HepG2 (cell line): ENCODE data around the gene DOCK11. TPM values are rescaled to one million over a fixed set of nuclear protein-coding genes. Genes with fewer than 3 reads are reported as not detected.

ENCODE experiments used
- ATAC-seq: fragments of 200-7000 bp; cut with Tn5 transposase; 3 replicates; pipeline ENCODE4 v1.9.1; 2020; ENCODE audit warnings: mild to moderate bottlenecking, moderate library complexity
- BruUV-seq: library from RNA; stranded (reverse); fragments of 400-500 nt; replicated peaks from 2 replicates; lab custom pipeline; 2021; lab: Mats Ljungman, UMichigan
- CTCF ChIA-PET: fragments of 300-600 bp; formaldehyde crosslinking; extraction: SDS; loops from one replicate; lab custom pipeline; 2021; ENCODE audit warnings: low total read pairs, inconsistent platforms, low intra/inter-chr PET ratio; lab: Yijun Ruan, JAX
- POLR2A ChIA-PET: fragments of 350-600 bp; sonication (Branson Sonifier 250); formaldehyde crosslinking; loops from one replicate; lab custom pipeline; 2020; ENCODE audit warnings: antibody characterized with exemption, inconsistent platforms; lab: Yijun Ruan, JAX
- DNase-seq: peaks from one replicate; pipeline ENCODE4 v3.0.0-alpha.2; 2015; ENCODE audit warnings: low spot score
- FAIRE-seq: peaks from 3 replicates; lab custom pipeline; 2011; peaks lifted over from hg19 to GRCh38; lab: Jason Lieb, UNC
- H2AFZ ChIP-seq: one replicate; pipeline ENCODE4 v1.6.1; 2011; ENCODE audit warnings: low read length, inconsistent platforms
- H3K27ac ChIP-seq: fragments of 300-600 bp; 3 replicates; pipeline ENCODE4 v1.8.0; 2011; ENCODE audit warnings: mixed run types, mild to moderate bottlenecking, mixed read lengths, low read length, inconsistent platforms; ENCODE audit not compliant: insufficient read depth; ENCODE audit errors: extremely low read length
- H3K27me3 ChIP-seq, 2 experiments: fragments of 200-600 bp in 1 of 2; 2 replicates in 1 of 2; 3 replicates in 1 of 2; pipeline versions ENCODE4 v1.6.0 to v1.8.0; 2011; ENCODE audit warnings: low read length in 2 of 2, mild to moderate bottlenecking in 2 of 2, moderate library complexity in 2 of 2, inconsistent platforms in 1 of 2; ENCODE audit not compliant: insufficient read depth in 2 of 2, control insufficient read depth in 1 of 2
- H3K36me3 ChIP-seq, 2 experiments: fragments of 200-600 bp in 1 of 2; replicated peaks in 1 of 2; 2 replicates in 1 of 2; 3 replicates in 1 of 2; pipeline versions ENCODE4 v1.5.1 to v1.8.0; 2011; ENCODE audit warnings: low read length in 2 of 2, inconsistent platforms in 1 of 2; ENCODE audit not compliant: insufficient read depth in 2 of 2, control insufficient read depth in 1 of 2
- H3K4me1 ChIP-seq: 2 replicates; pipeline ENCODE4 v1.5.1; 2012; ENCODE audit warnings: low read length, inconsistent platforms; ENCODE audit not compliant: insufficient read depth
- H3K4me2 ChIP-seq: 2 replicates; pipeline ENCODE4 v1.6.0; 2011; ENCODE audit warnings: low read depth, low read length, inconsistent platforms
- H3K4me3 ChIP-seq, 3 experiments: fragments of 200-600 bp in 1 of 3; sonication (generic), shearing (Covaris generic) in 1 of 3; replicated peaks in 1 of 3; 2 replicates each; pipeline ENCODE4 v1.5.1; 2011 to 2016; ENCODE audit warnings: low read length in 3 of 3, inconsistent platforms in 2 of 3, low read depth in 2 of 3, mild to moderate bottlenecking in 2 of 3, control low read depth in 1 of 3, mixed read lengths in 1 of 3; ENCODE audit not compliant: insufficient read depth in 1 of 3
- H3K79me2 ChIP-seq: one replicate; pipeline ENCODE4 v1.6.1; 2011; ENCODE audit warnings: low read length, inconsistent platforms; ENCODE audit not compliant: insufficient read depth
- H3K9ac ChIP-seq: 2 replicates; pipeline ENCODE4 v1.6.0; 2011; ENCODE audit warnings: mild to moderate bottlenecking, low read depth, low read length, inconsistent platforms; ENCODE audit not compliant: insufficient read depth
- H3K9me3 ChIP-seq: 2 replicates; pipeline ENCODE4 v1.5.1; 2012; ENCODE audit warnings: mild to moderate bottlenecking, low read length
- H4K20me1 ChIP-seq: 2 replicates; pipeline ENCODE4 v1.6.0; 2011; ENCODE audit warnings: inconsistent platforms, mild to moderate bottlenecking, low read length, moderate library complexity; ENCODE audit not compliant: insufficient read depth
- BCL6 ChIP-seq: IDR thresholded peaks from 2 replicates; pipeline ENCODE4 v1.6.1; 2016; ENCODE audit warnings: missing genetic modification reagents, missing compliant biosample characterization
- ETV5 ChIP-seq: IDR thresholded peaks from 2 replicates; pipeline ENCODE4 v1.6.1; 2018; ENCODE audit warnings: missing biosample characterization, missing genetic modification reagents, inconsistent platforms, borderline replicate concordance
- GFI1 ChIP-seq: sonication (generic); formaldehyde crosslinking; IDR thresholded peaks from 2 replicates; pipeline ENCODE4 v1.5.0; 2020; ENCODE audit warnings: missing genetic modification reagents, mild to moderate bottlenecking, borderline replicate concordance
- NCOA1 ChIP-seq: sonication (generic); formaldehyde crosslinking; IDR thresholded peaks from 2 replicates; pipeline ENCODE4 v1.9.0; 2021; ENCODE audit warnings: missing genetic modification reagents
- PAXIP1 ChIP-seq: sonication (generic); formaldehyde crosslinking; conservative IDR thresholded peaks from 2 replicates; pipeline ENCODE4 v1.4.0; 2020; ENCODE audit warnings: mild to moderate bottlenecking, missing genetic modification reagents, moderate library complexity
- PHF20 ChIP-seq: sonication (generic); formaldehyde crosslinking; IDR thresholded peaks from 2 replicates; pipeline ENCODE4 v1.5.0; 2020; ENCODE audit warnings: mild to moderate bottlenecking, missing genetic modification reagents
- PLRG1 ChIP-seq: fragments of 450-650 bp; conservative IDR thresholded peaks from 2 replicates; pipeline ENCODE4 v1.6.1; 2016
- TERF1 ChIP-seq: sonication (generic); formaldehyde crosslinking; IDR thresholded peaks from 2 replicates; pipeline ENCODE4 v1.8.0; 2022; ENCODE audit warnings: mild to moderate bottlenecking, missing genetic modification reagents, moderate library complexity
- WIZ ChIP-seq: sonication (generic); formaldehyde crosslinking; IDR thresholded peaks from 2 replicates; pipeline ENCODE4 v1.5.1; 2020; ENCODE audit warnings: mild to moderate bottlenecking, missing genetic modification reagents
- ZBTB38 ChIP-seq: sonication (generic); formaldehyde crosslinking; IDR thresholded peaks from 2 replicates; pipeline ENCODE4 v1.5.1; 2020; ENCODE audit warnings: mild to moderate bottlenecking, missing genetic modification reagents
- ZC3H4 ChIP-seq: sonication (generic); formaldehyde crosslinking; IDR thresholded peaks from 2 replicates; pipeline ENCODE4 v1.4.0; 2020; ENCODE audit warnings: missing genetic modification reagents, borderline replicate concordance
- ZNF136 ChIP-seq: sonication (generic); formaldehyde crosslinking; IDR thresholded peaks from 2 replicates; pipeline ENCODE4 v1.8.1; 2022; ENCODE audit warnings: low read depth, mild to moderate bottlenecking, moderate library complexity, missing genetic modification reagents
- ZNF138 ChIP-seq: sonication (generic); formaldehyde crosslinking; IDR thresholded peaks from 2 replicates; pipeline ENCODE4 v1.5.0; 2020; ENCODE audit warnings: mild to moderate bottlenecking, low read depth, missing genetic modification reagents
- ZNF543 ChIP-seq: sonication (generic); formaldehyde crosslinking; IDR thresholded peaks from 2 replicates; pipeline ENCODE4 v1.4.0; 2020; ENCODE audit warnings: mild to moderate bottlenecking, missing genetic modification reagents
- ZNF564 ChIP-seq: sonication (generic); formaldehyde crosslinking; IDR thresholded peaks from 2 replicates; pipeline ENCODE4 v1.8.1; 2023; ENCODE audit warnings: mild to moderate bottlenecking, missing genetic modification reagents
- ZNF687 ChIP-seq: sonication (generic); formaldehyde crosslinking; IDR thresholded peaks from 2 replicates; pipeline ENCODE4 v1.5.1; 2020; ENCODE audit warnings: mild to moderate bottlenecking, missing genetic modification reagents, moderate library complexity
- ZNF713 ChIP-seq: sonication (generic); formaldehyde crosslinking; IDR thresholded peaks from 2 replicates; pipeline ENCODE4 v1.4.0; 2020; ENCODE audit warnings: mild to moderate bottlenecking, missing genetic modification reagents
- ZNF75D ChIP-seq: sonication (generic); formaldehyde crosslinking; IDR thresholded peaks from 2 replicates; pipeline ENCODE4 v1.8.1; 2023; ENCODE audit warnings: missing genetic modification reagents, mild to moderate bottlenecking, borderline replicate concordance
- WGBS: methylation state at CpG from one replicate; pipeline ENCODE4 v1.1.6; 2017; ENCODE audit warnings: low lambda C conversion rate; 5-methylcytosine and 5-hydroxymethylcytosine counted together
- in situ Hi-C: cut with HindIII; loops from 2 replicates; pipeline ENCODE4 v1.10.0; 2017; ENCODE audit warnings: low pct_unique_long_range_greater_than_20kb; ENCODE audit not compliant: extremely low pct_ligation_motif_present
- intact Hi-C: fragments of 100-400 bp; cut with micrococcal nuclease; formaldehyde crosslinking; loops from one replicate; pipeline ENCODE4 v1.10.0; 2022; ENCODE audit not compliant: unreplicated experiment
- polyA plus RNA-seq, 8 experiments: library from polyadenylated mRNA; depleted of rRNA in 3 of 8; stranded (reverse) in 7 of 8; unstranded in 1 of 8; fragments of >200 nt; fragmentation: Illumina TruSeq in 4 of 8; extraction: Trizol in 4 of 8; gene quantifications; 2 replicates each; pipeline versions ENCODE4 v1.2.1 to v1.2.3, GENCODE V29; 2011 to 2016; ENCODE audit warnings: low read depth in 4 of 8, missing spikeins in 1 of 8, mixed read lengths in 1 of 8; ENCODE audit not compliant: insufficient read depth in 1 of 8
- total RNA-seq, 5 experiments: library from RNA; depleted of rRNA; stranded (reverse); fragments of >200 nt; fragmentation: Illumina TruSeq; extraction: Trizol; gene quantifications; 2 replicates each; pipeline ENCODE4 v1.2.3, GENCODE V29; 2016; ENCODE audit warnings: low read depth in 1 of 5

The DOCK11 gene
- total and polyA plus RNA-seq, 2 of the 13 experiments (the other 11 are each of a cell fraction or from before 2014, with no cell fraction given) = 0.02 to 0.12 TPM

- Histone ChIP-seq H2AFZ (no peak overlapping the region), H4K20me1 (no peaks in the 10 kb centered on the region), H3K9ac (no peak overlapping the region), H3K4me1 (no peaks in the 10 kb centered on the region), H3K36me3 (no peaks in the 10 kb centered on the region), H3K79me2 (no peaks in the 10 kb centered on the region), H3K27me3 (no peaks in the 10 kb centered on the region), H3K4me3 (no peak overlapping the region), H3K4me2 (no peak overlapping the region), H3K9me3 (no peaks in the 10 kb centered on the region), H3K27ac (no peak overlapping the region)
- ATAC-seq = no peak
- TF ChIP-seq ZBTB38 (CRISPR knock-in tag) (no peak), WIZ (no peak), ZNF136 (CRISPR knock-in tag) (no peak), ETV5 (no peak), NCOA1 (CRISPR knock-in tag) (no peak), PAXIP1 (CRISPR knock-in tag) (no peak), ZNF564 (no peak), ZNF138 (no peak), BCL6 (CRISPR knock-in tag) (no peak), GFI1 (CRISPR knock-in tag) (no peak), PLRG1 (no peak), ZNF543 (CRISPR knock-in tag) (no peak), ZNF687 (CRISPR knock-in tag) (no peak), ZNF713 (CRISPR knock-in tag) (no peak), ZNF75D (CRISPR knock-in tag) (no peak), ZC3H4 (CRISPR knock-in tag) (no peak), PHF20 (no peak), TERF1 (CRISPR knock-in tag) (no peak)
- WGBS = 57% methylated on average over 6 of the region's 6 CpGs
- no peak for FAIRE-seq
- CTCF ChIA-PET = no interaction called here
- POLR2A ChIA-PET = no interaction called here
- BruUV-seq = no TSS peak
- intact Hi-C loops (no loop called here), in situ Hi-C loops (no loop called here)
- DNase-seq = no peak
Observed at GRCh38 chrX:118565853-118566252, 70.2 kb downstream of the DOCK11 start.
